ENCODE data around the gene CLIC5.

Gene CLIC5

DNA sequence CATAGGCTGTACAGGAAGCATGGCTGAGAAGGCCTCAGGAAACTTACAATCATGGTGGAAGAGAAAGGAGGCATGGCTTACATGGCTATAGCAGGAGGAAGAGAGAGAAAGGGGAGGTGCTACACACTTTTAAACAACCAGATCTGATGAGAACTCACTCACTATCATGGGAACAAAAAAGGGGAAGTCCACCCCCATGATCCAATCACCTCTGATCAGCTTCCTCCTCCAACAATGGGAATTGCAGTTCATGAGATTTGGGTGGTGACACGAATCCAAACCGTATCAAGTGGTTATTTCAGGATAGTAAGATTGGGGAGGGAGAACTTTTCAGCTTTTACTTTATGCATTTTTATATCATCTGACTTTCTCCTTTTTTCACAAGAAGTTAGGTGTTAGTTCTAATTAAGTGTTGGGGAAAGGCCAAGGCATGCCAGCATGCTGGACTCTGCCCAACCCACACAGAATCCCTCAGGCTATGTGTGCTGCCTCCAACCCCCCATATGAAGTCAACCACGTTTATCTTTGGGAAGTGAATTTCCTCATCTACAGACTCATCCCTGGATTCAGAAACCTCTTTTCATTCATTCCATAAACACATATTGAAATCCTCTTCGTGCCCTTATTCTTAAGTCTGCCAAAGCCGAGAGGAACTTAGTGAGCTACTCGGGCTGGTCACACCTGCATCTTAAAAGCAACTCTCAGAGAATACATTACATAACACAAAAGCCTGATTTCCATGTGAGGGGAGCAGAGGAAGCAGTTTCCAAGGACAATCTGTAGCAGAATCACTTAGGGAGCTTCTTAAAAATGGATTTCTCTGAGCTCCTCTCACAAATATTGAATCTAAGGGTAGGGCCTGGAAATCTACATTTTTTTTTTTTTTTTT, 16.7 kb upstream of the CLIC5 start:
- no peak for DNase-seq

DNA sequence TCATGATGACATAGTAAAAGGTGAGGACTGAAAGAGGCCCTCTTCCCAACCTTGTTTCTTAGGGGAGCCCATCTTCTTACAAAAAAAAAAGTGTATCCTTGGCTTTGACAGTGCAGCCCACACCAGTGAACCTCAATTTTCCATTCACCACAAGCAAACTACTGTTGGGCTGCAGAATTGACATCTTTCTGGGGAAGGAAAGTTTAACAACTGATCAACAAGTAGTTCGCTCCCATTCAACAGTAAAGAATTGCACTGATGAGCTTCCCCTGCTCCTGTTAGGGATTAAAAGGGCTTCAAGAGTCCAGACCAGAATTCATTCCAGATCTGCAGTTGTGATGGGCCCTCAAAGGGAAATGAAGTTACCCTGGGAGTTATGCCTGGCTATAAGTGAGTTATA, 13.9 kb upstream of the CLIC5 start:
- no peak for DNase-seq

DNA sequence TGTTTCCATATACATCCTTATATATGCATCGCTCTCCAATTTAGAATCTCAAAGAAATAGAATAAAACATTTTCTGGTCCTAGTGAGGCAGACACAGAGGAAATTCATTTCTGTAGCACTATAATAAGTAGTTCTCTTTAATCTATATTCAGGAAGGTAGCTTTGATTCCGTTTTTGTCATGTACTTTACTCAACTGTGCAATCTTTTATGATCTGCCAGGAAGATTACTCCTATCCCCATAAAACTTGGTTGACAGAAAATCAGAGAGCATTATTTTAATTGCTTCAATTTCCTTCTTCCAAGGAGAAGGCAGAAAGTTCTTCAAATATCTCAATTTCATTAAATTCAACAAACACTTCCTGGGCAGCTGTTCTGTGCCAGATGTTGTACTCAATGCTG, 10.6 kb upstream of the CLIC5 start:
- DNase-seq, result no peak

DNA sequence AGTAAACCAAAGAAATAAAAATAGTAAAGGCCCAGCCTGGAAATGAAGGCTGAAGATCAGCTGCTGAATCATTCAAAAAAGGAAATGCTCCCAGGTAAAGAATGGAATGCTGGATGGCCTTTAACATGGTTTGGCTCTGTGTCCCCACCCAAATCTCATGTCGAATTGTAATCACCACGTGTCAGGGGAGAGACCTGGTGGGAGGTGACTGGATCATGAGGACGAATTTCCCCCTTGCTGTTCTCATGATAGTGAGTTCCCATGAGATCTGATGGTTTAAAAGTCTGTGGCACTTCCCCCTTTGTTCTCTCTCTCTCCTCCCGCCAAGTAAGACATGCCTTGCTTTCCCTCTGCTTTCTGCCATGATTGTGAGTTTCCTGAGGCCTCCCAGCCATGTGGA, 9.9 kb upstream of the CLIC5 start:
- DNase-seq, result no peak

DNA sequence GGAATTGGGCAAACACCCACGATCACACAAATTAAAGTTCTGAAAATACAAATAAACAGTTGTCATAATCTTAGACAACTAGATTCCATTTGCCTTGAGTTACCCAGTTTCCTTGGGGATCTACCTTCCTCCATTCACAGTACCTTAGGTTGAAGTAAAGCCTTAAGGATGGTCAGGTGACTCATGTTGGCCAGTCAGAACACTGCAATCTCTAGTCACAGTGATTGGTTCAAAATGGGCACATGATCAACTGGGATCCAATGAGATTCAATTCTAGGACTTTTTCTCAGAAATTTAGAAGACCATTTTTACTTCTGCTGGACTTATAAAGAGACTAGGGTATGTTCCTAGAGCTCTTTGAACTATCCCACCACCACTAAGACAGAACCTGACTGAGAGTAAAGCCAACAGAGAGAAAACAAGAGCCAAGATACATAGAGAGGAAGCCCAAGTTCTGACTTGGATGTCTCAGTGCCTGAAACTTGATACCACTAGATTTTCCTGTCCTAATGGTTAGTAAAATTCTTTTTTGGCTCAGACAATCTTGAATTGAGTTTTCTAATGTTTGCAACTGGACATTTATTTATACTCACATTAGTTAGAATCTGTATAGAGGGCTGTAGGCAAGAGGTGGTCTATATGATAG, 8.6 kb upstream of the CLIC5 start:
- DNase-seq, result no peak

DNA sequence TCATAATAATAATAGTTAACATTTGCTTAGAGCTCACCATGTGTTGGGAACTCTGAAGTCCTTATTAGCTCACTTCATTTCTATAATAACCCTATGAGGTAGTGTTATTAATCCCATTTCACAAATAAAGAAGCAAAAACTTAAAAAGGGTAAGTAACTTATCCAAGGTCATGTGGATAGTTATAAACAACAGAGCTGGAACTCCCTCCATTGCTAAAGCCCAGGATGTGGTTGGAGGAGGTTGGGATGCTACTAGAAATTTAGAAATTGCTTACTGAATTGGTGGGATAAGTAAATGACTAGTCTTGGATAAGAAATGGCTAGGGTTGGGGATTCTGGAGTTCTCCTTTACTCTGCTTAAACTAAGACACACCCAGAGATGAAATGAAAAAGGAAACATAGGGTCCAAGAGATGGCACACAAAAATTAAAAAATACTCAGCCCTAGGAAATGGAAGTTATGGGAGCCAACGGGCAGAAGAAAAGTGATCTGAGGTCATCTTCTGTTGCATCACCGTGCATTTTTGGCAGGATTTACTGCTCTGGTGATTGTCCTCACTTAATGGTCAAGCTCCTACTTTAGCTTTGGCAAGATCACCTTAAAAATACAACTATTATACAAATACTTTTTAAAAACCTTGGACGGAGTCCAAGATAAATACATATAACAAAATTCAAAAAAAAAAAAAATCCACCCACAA, 7.7 kb upstream of the CLIC5 start:
- no peak for DNase-seq

DNA sequence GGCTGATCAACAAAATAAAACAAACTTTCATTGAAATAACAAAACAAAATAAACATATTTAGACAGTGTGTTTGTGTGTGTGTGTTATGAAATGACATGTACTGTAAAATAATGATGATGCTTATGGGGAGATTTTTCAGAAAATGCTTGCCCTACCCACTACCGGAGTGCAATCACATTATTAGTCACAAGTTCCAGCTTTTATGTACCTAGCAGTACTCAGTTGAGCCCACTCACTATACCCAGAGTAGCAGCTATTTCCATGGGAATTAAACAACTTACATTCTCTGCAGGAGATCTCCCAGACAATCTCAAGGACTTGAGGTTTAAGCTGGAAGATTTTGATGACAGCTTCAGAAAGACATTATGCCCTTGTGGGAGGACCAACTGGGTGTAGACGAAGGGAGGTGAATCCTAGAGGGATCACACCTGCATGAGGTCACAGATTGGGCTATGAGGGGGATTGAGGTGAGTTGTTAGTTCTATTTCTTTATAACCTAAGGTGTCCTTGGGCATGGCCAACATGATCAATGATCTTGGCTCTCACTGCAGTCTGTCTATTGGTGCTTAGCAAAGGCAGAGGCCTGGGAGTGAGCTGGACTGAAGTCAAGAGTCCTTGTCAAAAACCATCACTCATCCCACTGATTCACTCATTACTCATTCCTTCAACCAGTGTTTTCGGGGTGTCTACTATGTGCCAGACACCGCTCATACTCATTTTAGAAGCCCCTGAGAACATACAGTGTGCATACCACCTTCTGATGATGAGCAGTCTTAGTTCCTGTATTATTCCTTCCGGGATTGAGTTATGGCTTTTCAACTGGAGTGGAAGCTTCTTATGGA, 6.7 kb upstream of the CLIC5 start:
- no peak for DNase-seq

DNA sequence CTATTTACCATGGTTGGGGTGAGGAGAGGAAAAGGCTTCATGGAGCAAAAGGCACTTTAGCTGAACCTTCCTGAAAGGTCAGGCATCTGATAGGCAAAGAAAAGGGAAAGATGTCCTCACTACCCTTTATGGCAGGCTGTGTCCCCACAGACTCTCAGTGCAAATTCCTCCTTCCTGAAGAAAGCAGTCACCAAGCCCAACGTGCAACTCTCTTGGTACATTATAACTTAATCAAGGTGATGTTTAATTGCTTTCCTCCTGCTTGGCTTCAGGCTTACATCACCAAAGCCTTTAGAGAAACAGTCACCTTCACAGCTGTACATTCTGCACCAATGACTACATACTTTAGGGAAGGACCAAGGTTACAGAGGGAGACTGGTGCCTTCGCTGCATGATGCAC, 2.1 kb upstream of the CLIC5 start:
- DNase-seq, result no peak

DNA sequence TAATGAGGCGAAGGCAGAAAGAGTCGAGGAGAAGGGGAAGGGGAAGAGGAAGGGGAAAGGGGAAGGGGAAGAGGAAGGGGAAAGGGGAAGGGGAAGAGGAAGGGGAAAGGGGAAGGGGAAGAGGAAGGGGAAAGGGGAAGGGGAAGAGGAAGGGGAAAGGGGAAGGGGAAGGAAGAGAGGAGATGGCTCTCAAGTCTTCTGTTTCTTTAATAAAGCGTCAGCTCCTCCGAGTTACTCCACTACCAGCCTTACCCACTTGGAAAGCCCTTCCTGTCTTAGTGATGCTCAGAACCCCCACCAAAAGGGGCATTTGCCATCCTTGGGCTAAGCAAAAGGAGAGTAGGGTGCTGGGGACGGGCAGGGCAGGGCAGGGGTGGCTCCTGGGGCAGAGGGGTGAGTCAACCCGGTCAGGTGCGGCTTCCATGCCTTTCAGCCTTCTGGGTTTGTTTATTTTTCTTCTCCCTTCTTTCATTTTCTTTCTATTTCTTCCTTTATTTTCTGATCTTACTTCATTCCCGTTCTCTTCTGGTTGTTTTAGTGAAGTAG, 476 bp upstream of the CLIC5 start:
- DNase-seq, result no peak

DNA sequence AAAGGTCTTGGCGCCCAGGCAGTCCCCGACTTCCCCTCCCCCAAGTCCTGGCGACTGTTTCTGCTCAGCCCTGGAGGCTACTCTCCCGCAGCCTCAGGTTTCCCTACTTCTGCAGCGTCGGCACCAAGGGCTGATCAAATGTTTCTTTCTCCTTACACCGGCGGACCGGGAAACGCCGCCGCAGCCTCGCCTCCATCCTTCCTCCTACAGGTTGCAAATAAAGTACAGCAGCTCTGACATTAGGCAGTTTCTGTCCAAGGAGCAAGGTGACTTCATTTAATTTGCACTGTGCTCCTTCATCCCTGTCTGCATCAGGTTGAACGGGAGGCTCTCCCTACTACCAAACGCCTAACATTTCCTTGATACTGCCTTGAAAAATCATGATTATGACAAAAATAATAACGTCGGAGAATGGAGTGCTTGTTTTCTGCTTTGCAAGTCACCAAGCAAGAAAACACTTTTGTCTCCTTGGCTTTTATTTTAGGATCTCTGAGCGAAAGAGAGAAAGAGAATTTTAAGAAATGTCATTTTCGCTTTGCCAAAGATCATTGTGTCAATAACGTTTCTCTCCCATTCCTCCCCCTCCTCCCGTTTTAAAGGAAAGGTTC, 1.0 kb downstream of the CLIC5 start:
- DNase-seq, result peak; percentile 32

DNA sequence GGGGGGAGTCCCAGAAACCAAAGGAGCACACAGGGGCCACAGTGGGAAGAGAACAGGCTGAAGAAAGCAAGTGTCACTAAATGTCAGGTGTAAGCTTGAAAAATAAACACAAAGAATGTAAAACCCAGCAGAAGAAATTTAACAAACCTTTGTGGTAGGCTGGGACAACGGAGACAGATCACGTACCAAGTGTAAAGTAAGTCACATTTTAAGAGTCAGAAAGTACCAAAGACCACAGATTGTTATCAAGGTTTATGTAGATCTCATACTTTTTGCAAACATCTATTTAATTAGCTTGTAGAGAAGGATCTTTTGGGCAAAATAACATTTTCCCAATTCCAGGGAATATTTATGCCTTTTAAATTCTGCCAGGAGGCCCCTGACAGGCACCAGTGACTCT, 1.6 kb downstream of the CLIC5 start:
- DNase-seq, result peak; percentile 40

DNA sequence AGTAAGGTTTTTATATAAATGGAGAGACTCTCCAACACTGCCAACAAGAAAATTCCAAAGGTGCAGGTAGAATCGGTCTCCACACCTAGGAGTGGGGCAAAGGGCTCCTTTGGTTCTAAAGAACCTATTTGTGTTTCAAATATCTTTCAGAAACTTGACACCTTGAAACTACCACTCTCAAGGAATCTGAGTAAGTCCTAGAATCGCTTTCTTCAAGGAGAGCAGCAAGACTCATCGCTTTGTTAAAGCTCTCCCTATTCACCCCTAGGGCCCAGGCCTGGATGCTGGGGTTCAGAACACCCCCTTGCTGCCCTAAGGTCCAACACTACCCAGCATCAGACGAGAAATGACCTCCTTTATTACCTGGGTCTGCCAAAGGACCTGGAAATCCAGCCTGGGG, 2.0 kb downstream of the CLIC5 start:
- DNase-seq, result no peak

DNA sequence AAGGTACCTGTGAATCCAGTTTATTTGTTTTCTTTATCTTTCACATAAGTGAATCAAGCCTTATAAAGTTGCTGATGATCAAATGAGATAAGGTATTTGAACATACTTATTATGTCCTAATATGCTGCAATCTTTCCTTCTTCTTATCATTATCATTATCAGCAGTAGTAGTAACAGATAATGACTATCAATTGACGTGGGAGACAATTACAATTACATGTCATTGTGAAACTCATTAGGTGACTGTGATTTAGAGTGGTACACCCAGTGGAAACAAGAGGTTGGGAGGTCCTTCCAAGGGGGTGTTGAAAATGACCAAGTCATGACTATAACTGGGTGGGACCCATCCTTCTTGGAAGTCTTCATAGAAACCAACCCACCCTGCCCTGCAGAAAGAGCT, 2.8 kb downstream of the CLIC5 start:
- no peak for DNase-seq

DNA sequence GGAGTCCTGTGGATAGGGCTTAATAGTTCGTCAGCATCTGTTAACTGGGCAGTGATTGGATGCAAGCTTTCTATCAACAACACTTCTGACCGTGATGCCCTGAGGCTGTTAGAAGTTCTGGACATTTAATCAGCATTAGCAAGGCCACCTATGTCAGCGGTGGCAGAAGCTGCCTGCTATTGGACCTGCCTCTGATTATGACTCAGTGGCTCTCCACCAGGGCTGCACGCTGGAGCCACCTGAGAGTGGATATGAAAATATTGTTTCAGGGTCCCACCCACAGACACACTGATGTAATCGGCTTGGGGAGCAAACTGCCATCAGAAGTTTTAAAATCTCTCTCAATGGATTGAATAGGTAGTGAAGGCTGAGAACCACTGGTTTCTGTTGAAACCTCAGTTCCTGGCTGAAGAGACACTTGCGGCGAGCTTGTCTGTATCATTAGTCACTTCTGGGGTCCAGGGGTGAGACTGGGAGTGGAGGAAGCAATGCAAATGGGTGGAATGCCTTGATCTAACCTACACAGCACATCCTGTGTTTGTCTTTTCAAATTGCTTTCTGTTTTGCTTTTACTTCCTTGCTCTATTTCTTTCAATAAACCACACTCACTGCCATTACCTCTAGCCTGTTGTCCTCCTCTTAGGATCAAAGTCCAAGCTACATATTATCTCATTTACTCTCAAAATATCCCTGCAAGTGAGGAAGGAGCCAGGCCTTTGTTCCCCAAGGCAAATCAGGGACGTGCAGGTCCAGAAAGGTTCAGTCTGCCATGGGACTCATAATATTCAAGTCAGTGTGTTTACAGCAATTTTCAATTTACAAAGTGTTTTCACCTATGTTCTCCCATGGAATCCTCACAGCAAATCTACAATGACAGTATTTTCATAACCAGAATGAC, 4.2 kb downstream of the CLIC5 start:
- DNase-seq, result peak; percentile 78

DNA sequence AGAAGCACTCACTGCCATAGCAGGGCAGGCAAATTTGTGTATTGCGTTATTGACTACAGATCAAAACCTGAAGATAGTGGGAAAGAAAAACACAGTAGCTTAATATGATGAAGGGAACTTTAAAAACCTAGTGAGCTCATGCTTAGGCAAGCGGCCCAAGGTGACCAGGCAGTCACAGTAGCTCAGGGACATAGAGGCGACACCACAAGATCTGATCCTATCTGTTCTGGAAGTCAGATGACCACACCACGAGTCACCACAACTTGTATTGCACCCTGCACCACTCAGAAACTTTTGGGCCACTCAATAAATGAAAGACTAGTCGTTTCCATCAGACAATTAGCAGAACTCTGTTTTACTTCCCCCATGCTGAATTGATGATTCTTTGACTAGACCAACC, 4.9 kb downstream of the CLIC5 start:
- DNase-seq, result no peak

DNA sequence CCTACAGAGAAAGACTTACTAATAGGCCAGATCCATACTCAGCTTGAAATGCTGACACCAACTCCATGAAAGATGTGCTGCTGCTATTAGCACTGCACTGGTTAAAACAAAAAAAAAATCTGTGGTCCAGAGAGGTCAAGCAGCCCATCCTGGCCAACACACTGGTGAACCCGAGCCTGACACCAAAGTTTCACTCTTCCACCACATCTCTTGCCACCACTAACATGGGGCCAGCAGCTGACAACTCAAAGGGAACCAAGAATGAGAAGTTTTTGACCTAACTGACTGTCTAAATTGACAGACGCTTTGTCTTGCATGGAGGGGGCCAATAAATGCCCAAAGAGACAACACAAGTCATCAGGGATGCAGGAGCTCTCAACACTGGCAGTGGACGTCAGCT, 5.4 kb downstream of the CLIC5 start:
- no peak for DNase-seq

DNA sequence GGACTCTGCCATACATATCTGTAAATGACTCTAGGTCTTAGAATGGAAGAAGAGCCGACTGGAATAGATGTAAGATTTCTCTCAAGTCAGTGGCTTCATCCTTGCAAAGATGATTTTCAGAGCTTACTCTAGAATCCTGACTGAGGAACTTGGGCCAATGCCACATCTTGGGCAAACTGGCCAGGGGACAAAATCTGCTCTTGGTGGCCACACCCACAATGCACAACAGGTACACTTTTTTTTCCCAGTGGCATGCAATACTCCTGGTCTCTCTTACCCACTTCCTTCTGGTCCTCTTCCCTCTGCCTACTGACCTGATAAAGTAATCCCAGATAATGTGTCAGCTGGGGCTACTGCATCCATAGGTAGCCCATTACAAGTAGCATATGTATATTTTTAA, 13.4 kb downstream of the CLIC5 start:
- no peak for DNase-seq

DNA sequence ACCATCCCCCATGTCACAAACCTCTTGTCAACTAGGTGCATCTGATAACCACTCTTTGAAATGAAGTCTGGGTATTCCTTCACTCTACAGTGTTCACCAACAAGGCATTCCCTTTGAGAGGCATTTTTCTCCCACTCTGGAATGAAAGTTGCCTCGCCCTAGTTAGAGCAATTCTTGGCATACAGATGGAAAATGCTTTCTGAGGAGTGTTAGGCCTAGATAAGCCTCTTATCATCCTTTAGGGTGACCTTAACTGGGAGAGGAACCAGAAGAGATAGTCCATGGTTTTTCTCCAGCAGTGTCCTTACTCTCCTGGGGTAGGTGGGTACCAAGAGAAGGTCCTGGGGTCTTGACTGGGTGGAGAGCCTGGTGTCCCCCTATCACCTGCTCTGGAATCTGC, 14.8 kb downstream of the CLIC5 start:
- DNase-seq, result no peak

DNA sequence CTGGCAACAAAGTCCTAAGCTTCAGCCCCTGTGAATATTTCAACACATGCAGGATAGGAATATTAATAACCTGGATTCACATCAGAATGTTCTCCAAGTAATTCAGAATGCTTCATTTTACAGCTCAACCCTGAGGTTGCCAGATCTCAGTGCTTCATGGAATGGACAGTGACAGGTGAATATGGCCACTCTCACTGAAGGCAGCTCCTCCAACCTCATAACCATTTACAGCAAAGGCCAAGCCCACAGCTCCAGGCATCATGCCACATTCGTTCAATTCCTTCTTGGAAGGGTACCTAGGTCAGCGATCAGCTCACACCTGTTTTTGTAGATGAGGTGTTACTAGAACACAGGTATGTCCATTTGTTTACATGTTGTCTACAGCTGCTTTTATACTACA, 17.1 kb downstream of the CLIC5 start:
- no peak for DNase-seq

DNA sequence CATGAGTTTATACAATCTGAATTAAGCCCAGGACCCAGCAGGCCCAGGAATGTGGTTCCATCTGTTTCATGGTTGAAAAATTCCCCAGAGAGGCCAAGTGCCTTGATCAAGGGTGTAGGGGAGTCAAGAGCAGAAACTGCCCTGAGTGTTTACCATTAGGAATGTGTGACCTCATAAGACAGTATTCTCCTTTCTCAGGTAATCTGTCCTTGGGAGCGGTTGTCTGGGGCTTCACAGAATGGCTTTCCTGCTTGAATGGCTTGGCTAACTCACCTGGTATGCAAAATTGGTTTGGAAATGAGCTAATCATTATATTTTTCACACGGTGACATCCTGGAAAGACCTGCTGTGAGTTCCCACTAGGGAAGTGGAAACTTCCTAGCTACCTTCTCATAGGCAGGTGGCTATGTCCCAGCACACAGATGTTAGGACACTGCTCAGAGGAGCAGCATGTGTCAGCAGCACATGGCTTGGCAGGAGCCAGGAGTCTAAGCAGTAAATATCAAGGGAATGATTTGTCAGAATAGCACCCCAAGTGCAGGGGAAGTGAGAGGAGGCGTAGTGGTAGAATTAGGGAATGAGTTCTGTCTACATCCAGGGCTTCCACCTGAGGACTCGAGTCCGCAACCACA, 17.7 kb downstream of the CLIC5 start:
- no peak for DNase-seq

DNA sequence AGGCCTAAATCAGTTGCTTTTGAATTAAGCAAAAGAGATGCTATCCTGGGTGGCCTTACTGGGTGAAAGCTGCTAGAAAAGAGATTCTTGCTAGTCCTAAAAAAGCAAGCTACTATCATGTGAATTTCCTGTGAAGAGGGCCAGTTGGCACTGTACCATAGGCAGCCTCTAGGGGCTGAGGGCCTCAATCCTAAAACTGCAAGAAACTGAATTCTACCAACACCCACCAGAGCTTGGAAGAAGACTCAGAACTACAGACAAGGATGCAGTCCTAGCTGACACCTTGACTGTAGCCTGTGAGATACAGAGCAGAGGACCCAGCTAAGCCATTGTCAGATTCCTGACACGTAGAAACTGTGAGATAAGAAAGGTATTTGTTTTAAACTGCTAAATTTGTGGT, 24.5 kb downstream of the CLIC5 start:
- DNase-seq, result no peak
